GM18909 (cell line): Measurements from ENCODE around the gene AJM1.
"Not testable (repeated sequence)": the region's sequence is repeated elsewhere in the genome, so short reads cannot be mapped to it uniquely, and the experiment has no call there.

ENCODE experiments used
- ATAC-seq: cut with Tn5 transposase; IDR thresholded peaks from one replicate; pipeline ENCODE4 v1.9.1; 2021; ENCODE audit warnings: mild to moderate bottlenecking; ENCODE audit not compliant: unreplicated experiment, poor library complexity

The AJM1 gene

DNA sequence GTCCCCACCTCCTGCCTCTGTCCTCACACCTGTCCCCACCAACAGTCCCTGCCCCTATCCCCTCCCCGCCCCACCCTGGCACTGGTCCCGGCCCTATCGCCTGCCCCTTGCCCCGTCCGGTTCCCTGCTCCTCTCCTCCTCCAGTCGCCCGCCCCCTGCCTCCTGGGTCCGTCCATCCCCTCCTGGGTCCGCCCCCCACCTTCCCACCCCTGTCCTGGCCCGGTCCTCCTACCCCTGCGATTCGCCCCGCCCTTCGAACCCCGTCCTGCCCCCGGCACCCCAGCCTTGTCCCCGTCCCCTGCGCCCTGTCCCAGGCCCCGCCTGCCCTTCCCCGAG is 23.5 kb downstream of the AJM1 start:
- no peak for ATAC-seq

DNA sequence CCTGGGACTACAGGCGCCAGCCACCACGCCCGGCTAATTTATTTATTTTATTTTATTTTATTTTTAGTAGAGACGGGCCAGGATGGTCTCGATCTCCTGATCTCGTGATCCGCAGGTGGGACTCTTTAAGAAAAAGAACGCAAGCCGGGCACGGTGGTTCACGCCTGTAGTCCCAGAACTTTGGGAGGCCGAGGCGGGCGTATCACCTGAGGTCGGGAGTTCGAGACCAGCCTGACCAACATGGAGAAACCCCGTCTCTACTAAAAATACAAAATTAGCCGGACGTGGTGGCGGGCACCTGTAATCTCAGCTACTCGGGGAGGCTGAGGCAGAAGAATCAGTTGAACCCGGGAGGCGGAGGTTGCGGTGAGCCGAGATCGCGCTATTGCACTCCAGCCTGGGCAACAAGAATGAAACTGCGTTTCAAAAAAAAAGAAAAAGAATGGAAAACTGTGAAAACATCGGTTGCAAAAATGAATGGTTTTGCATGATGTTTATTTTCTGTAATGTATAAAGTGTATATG is 24.7 kb downstream of the AJM1 start:
- ATAC-seq: not testable (repeated sequence)

DNA sequence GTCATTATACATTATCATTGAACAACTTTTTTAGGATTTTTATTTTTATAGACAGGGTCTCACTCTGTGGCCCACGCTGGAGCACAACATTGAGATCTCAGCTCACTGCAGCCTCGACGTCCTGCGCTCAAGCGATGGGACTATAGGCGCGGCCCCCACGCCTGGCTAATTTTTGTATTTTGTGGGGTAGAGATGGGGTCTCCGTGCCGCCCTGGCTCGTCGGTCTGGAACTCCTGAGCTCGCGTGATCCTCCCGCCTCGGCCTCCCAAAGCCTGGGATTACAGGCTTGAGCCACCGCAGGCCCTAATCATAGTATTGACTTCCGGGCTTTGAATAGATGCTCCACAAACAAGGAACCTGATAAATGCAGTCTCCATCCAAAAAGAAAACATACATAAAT is 25.2 kb downstream of the AJM1 start:
- no peak for ATAC-seq

DNA sequence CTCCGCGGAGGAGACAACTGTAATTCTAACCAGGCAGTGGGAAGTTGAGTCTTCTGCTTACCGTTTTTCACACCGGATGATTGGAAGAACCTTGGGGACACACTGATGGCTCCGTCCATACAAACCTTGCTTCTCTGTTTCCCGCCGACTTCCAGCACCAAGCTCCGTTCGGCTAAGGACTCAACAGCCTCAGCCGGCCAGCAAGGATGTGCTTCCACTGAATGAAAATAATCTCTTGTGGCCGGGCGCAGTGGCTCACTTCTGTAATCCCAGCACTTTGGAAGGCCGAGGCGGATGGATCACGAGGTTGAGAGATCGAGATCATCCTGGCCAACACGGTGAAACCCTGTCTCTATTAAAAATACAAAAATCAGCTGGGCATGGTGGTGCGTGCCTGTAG is 25.6 kb downstream of the AJM1 start:
- ATAC-seq: no peak

DNA sequence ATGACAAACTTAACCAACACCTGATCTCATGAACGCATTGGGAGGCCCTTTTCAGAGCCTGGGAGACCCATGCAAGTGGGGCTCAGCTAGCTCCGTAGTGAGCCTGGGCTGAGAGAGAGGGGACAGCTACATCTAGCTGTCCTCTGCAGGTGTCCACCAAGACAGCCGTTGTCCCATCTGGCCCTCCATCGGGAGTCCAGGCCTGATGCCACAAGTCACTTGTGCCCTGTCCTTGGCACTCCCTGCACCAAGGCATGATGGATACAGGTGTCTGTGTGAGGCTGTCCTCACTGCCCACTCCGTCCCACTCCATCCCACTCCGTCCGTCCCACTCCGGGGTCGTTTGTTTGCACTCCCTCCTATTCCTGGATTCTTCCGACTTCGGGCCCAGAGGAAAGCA is 26.4 kb downstream of the AJM1 start:
- ATAC-seq: no peak

DNA sequence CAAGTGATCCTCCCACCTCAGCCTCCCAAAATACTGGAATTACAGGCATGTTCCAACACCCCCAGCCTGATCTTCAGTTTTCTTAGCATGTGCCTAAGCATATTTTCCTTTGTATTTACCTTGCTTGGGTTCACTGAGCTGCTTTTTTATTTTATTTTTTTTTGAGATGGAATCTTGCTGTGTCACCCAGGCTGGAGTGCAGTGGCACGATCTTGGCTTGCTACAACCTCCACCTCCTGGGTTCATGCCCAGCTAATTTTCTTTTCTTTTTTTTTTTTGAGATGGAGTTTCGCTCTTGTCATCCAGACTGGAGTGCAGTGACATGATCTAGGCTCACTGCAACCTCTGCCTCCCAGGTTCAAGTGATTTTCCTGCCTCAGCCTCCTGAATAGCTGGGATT is 27.3 kb downstream of the AJM1 start:
- not testable (repeated sequence) for ATAC-seq

DNA sequence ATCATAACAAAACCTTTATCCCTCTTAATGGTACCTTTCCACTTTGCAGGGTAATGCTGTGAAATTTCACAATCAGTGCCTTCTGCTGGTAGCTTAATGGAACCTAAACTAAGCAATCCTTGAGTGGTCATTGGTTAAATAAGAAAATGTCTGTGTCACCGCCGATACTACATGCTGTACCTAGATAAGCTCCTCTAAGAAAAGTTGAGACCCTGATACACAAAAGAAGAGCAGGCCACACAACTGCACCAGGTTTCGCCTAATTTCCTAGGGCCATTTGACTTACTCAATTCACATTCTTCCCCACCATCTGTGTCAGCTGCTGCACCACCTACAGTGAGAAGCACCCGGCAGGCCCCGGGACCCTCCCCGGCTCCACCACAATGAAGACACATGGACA is 32.9 kb downstream of the AJM1 start:
- no peak for ATAC-seq

DNA sequence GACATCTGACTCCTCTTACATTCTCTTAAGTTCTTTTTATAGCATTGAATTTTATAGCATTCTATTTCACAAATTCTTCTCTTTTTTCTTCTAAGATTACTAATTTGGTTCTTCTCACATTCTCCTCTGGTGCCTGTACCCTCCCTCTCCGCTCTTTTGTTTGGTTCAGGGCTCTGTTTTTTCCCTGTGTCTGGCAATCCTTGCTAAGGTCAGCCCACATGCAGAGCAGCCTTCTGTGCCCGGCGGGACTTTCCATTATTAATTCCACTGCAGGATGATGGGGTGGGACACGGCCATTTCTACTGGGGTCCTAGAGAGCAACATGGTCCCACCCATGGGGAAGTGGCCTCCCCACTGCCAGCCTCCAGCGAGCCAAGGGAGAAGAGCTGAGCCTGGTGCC is 34.2 kb downstream of the AJM1 start:
- no peak for ATAC-seq

DNA sequence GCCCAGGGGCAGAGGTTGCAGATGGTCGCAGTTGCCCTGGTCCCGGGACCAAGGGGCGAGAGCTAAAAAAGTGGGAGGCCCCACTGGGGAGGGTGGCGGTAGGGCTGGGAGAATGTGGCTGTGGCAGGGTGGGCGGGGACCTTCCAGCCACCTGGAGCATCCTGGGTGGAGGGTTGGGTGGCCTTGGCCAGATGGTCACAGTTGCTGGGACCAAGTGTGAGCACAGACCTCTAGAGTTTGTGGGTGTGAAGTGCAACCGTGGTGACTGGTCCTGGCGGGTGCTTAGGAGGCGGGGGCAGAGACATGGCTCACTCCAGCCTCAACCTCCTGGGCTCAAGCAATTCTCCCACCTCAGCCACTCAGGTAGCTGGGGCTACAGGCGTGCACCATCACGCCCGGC is 38.4 kb downstream of the AJM1 start:
- no peak for ATAC-seq

DNA sequence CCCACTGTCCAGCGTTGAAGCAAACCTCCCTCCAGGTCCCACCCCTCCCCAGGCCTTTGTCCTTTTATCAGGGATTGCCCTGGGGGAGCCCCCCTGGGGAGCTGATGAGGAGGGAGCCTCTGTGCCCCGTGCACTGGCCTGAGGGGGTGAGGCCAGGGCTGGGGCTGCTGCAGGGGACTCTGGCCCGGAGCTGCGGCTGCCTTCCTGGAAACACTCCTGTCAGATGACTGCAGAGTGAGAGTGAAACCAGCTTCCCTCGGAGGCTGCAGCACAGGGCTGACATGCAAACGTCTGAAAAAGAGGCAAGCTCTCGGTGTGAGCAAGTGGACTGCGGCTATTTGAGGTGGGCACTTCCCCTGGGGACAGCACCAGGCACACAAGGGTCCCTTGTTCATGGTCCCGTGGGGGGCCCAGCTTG is 39.4 kb downstream of the AJM1 start:
- ATAC-seq: peak; percentile 38

DNA sequence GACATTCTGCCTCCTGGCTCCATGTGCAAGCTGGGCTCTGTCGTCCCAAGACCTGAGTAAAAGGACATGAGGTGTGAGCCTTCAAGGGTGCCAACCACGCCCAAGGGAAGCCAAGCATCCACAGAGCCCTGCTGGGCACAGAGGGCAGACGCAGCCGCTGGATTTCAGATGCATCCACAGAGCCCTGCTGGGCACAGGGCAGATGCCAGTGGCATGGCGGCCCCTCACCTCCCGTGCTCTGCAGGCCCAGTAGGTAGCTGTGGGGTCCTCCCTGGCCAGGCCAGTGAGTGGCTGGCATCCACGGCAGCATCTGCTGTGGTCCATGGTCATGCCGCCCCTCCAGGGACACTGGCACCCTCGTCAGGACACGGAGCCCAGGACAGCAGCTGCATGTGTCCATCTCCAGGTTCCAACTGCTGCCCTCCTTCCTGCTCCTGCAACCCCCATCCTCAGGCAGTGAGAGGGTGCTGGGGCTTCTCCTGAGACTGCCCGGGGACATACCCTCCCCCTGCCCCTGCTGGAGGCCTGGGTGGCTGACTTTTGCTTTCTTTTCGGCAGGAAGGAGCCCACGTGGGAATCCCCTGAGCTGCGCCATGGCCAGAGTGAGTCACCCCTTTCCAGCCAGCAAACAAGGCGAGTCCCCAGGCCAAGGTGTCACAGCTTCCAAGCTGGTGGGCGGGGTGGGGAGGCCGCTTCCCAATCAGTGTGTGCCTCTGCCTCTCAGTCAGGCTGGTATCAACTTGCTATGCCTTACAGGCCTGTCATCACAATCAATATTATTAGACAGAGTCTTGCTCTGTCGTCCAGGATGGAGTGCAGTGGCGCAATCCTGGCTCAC is 40.0 kb downstream of the AJM1 start:
- peak; percentile 23 for ATAC-seq

DNA sequence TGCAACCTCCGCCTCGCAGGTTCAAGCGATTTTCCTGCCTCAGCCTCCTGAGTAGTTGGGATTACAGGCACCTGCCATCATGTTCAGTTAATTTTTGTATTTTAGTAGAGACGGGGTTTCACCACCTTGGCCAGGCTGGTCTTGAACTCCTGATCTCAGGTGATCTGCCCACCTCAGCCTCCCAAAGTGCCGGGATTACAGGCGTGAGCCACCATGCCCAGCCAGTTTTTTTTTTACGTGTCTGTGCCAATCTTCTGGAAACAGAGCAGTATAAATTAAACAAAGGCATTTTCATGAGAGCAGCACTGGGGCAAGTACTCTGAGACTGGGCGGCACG is 40.6 kb downstream of the AJM1 start:
- not testable (repeated sequence) for ATAC-seq

DNA sequence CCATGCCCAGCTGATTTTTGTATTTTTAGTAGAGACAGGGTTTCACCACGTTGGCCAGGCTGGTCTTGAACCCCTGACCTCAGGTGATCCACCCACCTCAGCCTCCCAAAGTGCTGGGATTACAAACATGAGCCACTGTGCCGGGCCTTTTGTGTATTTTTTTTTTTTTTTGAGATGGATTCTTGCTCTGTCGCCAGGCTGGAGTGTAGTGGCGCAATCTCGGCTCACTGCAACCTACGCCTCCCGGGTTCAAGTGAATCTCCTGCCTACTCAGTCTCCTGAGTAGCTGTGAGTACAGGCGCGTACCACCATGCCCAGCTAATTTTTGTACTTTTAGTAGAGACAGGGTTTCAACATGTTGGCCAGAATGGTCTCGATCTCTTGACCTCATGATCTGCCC is 41.4 kb downstream of the AJM1 start:
- not testable (repeated sequence) for ATAC-seq

DNA sequence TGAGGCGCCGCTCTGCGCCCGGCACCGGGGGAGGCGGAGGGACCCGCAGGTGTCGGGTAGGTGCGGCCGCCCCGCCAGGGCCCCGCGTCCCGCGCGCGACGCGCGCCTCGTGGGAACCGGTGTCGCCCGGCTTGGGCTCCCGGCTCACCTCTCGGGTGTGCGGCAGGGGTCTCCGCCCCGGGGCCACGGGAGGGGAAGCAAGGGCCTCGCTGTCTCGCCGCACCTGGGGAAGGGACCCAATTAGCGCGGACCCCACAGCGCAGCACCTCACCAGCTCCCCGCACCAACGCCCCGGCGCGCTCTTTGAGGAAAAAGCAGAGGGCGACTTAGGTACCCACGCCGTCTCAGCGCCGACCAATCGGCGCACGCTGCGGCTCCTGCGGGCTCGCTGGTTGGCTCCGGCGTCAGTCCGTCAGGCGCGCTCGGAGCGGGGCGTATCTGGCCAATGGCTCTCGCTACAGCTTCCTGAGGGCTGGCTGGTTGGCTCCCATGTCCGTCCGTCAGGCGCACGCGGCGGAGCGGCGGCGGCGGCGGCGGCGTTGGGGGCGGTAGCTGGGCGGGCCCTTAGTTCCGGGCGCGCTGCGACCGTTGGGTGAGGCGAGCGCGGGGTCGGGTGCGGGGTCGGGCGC is 43.8 kb downstream of the AJM1 start, which contains the start of gene TRAF2:
TRAF2 (plus strand) TSS at position 567 of the 629 bp plus-strand sequence. CDS start 12,225 bp downstream, outside the sequence.
- ATAC-seq: peak; percentile 84

DNA sequence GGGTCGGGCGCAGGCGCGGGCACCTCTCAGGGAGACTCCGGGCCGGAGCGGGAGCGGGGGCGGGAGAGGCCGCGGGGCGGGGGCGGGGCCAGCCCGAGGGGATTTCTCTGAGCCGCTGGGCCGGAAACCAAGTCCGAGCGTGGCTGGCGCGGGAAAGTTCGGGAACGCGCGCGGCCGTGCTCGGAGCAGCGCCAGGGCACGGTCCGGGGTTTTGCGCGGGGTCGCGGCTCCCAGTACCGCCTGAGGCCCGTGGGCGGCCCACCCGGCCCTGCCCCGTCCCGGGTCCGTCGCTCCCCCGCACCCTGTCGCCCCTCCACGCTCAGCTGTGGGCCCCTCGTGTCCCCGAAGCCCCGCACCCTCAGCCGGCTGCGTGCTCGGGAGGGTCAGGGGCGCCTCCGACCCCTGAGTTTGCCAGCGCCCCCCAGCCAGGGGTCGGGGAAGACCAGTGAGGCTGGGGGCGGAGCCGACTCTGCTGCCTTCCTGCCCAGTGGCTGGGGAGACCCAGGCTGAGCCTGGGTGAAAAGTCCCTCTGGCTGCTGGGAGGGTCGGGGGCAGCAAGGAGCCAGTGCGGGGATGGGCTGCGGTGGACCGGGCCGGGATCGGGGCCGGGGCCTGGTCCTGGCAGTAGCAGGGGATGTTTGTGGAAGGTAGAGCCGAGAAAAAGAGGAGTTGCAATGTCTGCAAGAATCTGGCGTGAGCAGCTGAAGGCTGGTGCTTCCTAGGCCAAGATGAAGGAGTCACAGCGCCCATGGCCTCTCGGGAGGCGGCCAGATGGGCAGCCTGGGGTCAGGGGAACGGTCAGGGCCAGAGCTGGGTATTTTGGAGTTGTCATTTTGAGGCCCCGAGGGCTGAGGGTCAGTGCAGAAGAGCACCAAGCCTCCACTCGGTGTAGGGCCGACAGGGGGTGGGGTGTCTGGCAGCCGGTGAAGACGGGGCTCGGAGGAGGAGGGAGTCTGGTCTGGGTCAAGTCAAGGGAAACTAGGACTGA is 44.6 kb downstream of the AJM1 start:
- ATAC-seq: peak; percentile 29

DNA sequence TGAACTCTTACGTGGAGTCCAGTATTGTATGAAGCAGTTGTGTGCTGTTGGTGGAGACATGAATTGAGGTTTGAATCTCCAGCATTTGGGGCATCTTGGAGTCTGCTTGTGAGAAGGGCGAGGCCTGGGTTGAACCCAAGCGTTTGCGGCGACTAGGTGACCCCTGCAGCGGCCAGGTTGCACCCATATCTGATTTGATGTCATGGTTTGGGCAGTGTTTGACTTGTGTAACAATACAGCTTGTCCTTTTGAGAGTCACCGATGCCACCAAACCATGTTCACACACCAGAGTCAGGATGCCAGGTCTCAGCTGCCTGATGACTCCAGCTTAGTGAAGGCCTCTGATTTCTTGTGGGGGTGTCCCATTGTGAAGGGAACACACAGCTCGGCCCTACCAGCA is 46.2 kb downstream of the AJM1 start:
- no peak for ATAC-seq

DNA sequence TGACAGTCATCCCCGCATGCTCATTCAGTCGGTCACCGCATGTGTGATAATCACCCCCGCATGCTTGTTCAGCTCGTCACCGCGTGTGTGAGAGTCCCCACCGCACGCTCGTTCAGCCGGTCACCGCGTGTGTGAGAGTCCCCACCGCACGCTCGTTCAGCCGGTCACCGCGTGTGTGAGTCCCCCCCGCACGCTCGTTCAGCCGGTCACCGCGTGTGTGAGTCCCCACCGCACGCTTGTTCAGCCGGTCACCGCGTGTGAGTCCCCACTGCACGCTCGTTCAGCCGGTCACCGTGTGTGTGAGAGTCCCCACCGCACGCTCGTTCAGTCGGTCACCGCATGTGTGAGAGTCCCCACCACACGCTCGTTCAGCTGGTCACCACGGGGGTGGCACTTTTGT is 47.6 kb downstream of the AJM1 start:
- no peak for ATAC-seq

DNA sequence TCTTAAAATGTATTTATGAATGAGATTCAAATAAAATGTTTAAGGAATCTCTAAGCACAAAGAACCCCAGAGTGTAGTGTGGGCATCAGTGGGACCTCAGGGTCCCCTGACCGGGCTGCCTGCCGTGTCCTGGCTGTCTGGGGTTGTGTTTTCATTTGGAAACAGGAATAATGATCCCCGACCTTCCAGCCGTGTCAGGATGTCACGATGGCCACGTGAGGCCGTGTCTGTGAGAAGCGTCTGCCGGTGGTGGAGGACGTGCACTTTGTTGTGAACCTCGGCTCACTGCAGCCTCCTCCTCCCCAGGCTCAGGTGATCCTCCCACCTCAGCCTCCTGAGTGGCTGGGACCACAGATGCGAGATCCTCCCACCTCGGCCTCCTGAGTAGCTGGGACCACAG is 48.4 kb downstream of the AJM1 start:
- ATAC-seq: no peak
